Ascending aorta (tissue), 2 donors: ENCODE measurements around the gene DAB1. TPM values are rescaled to one million over a fixed set of nuclear protein-coding genes. Genes with fewer than 3 reads are reported as not detected.

Experiments used
- DNase-seq, 2 donors: peaks; one replicate each; pipeline ENCODE4 v3.0.0-alpha.2; 2019; ENCODE audit warnings: low spot score in 2 of 2
- H3K27ac ChIP-seq, 2 donors: fragments of 200-600 bp; sonication (generic); one replicate each; pipeline ENCODE4 v1.5.1; 2016 to 2017; ENCODE audit warnings: mild to moderate bottlenecking in 1 of 2
- H3K27me3 ChIP-seq: fragments of 200-600 bp; sonication (generic); one replicate; pipeline ENCODE4 v1.5.1; 2017
- H3K36me3 ChIP-seq, 2 donors: fragments of 200-600 bp; sonication (generic); one replicate each; pipeline ENCODE4 v1.5.1; 2016
- H3K4me1 ChIP-seq, 2 donors: fragments of 200-600 bp; sonication (generic); one replicate each; pipeline ENCODE4 v1.5.1; 2016 to 2017; ENCODE audit warnings: mild to moderate bottlenecking in 1 of 2
- H3K4me3 ChIP-seq, 2 donors: fragments of 200-600 bp; sonication (generic); one replicate each; pipeline ENCODE4 v1.5.1; 2016 to 2017; ENCODE audit warnings: mild to moderate bottlenecking in 1 of 2
- H3K9me3 ChIP-seq, 2 donors: fragments of 200-600 bp; sonication (generic); one replicate each; pipeline ENCODE4 v1.5.1; 2016
- CTCF ChIP-seq, 3 experiments: fragments of 200-600 bp in 2 of 3; fragments of 450-650 bp in 1 of 3; sonication (generic) in 2 of 3; IDR thresholded peaks; one replicate each; pipeline ENCODE4 v1.5.1; 2016 to 2019; ENCODE audit warnings: antibody characterized with exemption in 3 of 3, mild to moderate bottlenecking in 1 of 3, moderate library complexity in 1 of 3
- intact Hi-C: fragments of 100-400 bp; cut with DNase I; formaldehyde crosslinking; loops from one replicate; pipeline ENCODE4 v1.15.1; 2023
- total RNA-seq: library from RNA; depleted of rRNA; stranded (reverse); fragments of >200 nt; gene quantifications from one replicate; pipeline ENCODE4 v1.1.0, GENCODE V29; 2016

Gene DAB1
- total RNA-seq, 1 donor from 2014 or later, result not detected

DNA sequence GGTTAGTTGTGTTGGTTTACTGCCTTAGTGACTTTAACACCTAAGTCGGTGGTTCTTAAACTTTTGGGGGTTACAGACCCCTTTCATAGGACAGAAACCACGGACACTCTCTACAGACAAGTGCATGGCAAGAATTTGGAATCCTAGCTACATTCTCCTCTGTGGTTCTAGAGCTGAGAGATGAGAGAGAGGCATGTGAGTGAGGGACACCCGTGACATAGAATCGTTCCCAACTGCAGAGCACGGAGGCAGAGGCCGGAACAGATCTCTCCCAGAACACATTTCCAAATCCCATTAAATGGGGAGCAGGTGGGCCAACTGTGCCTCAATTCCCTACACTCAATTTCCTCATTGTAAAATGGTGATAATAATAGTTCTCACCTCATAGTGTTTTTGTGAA lies 60.7 kb downstream of the DAB1 start:
- DNase-seq, result no peak
- TF ChIP-seq CTCF (IDR thresholded peaks at IDR 0.05), result no peak
- no peaks in the 10 kb centered on the region for H3K4me1 ChIP-seq

DNA sequence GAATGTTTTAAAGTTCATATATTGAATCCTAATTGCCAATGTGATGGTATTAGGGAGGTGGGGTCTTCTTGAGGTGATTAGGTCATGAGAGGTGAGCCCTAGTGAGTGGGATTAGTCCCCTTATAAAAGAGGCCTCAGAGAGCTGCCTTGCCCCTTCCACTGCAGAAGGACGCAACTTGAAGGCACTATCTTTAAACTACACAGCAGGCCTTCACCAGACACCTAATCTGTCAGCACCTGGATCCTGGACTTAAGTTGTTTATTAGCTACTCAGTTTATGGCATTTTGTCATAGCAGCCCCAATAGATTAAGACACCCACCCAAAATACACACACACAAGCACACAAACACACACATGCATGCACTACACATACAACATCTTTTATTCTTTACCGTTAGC lies 61.4 kb downstream of the DAB1 start:
- TF ChIP-seq CTCF (IDR thresholded peaks at IDR 0.05), result no peak
- H3K27me3 ChIP-seq, result no peaks in the 10 kb centered on the region
- H3K36me3 ChIP-seq, result no peaks in the 10 kb centered on the region
- intact Hi-C loops, result no loop called here
- H3K4me1 ChIP-seq, result no peaks in the 10 kb centered on the region
- no peak overlapping the region for H3K4me3 ChIP-seq
- H3K9me3 ChIP-seq, result peaks cover 3 to 5% of the 10 kb centered on the region in 2 donors
- H3K27ac ChIP-seq, result no peak overlapping the region
- no peak for DNase-seq

More for the DNA sequence above, 60.7 kb downstream of the DAB1 start:
- Histone ChIP-seq H3K36me3 (no peaks in the 10 kb centered on the region), H3K9me3 (peaks cover 3 to 5% of the 10 kb centered on the region in 2 donors), H3K4me3 (no peak overlapping the region), H3K27me3 (no peaks in the 10 kb centered on the region), H3K27ac (no peak overlapping the region)
- intact Hi-C loops, result no loop called here

DNA sequence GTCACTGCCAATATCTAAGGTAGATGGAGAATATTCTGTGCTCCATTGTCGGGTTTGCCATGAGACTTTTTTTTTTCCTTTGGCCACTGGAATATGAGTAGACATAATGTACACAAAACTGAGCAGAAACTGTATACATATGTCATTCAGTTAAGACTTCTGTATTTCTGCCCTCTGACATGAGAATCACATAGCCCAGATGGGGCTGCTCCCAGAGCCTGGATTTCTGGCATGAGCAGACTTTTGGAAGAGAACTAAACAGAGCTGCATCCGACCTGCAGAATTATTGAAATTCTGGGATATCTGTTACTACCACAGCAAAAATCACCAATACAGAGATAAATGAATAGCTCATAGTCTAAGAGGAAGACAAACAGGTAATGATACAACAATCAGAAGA lies 62.3 kb downstream of the DAB1 start:
- Histone ChIP-seq H3K4me3 (no peak overlapping the region), H3K27ac (no peak overlapping the region), H3K27me3 (no peaks in the 10 kb centered on the region), H3K9me3 (peaks cover 3 to 5% of the 10 kb centered on the region in 2 donors), H3K36me3 (no peaks in the 10 kb centered on the region), H3K4me1 (no peaks in the 10 kb centered on the region)
- no peak for TF ChIP-seq CTCF (IDR thresholded peaks at IDR 0.05)
- no peak for DNase-seq
- intact Hi-C loops, result no loop called here

- intact Hi-C loops, result no loop called here
- no peak for DNase-seq
Measured at GRCh38 chr1:57360846-57361407, 62.9 kb downstream of the DAB1 start.

GRCh38 chr1:57357462-57357861 lies 66.4 kb downstream of the DAB1 start:
- TF ChIP-seq CTCF (IDR thresholded peaks at IDR 0.05), result no peak
- Histone ChIP-seq H3K4me3 (no peak overlapping the region), H3K9me3 (peaks cover 3 to 5% of the 10 kb centered on the region in 2 donors), H3K4me1 (no peaks in the 10 kb centered on the region), H3K27ac (no peak overlapping the region), H3K36me3 (no peaks in the 10 kb centered on the region), H3K27me3 (no peaks in the 10 kb centered on the region)
- DNase-seq, result no peak
- intact Hi-C loops, result no loop called here

More at GRCh38 chr1:57360846-57361407, 62.9 kb downstream of the DAB1 start:
- H3K4me1 ChIP-seq, result no peaks in the 10 kb centered on the region
- TF ChIP-seq CTCF (IDR thresholded peaks at IDR 0.05), result no peak
- H3K4me3 ChIP-seq, result no peak overlapping the region
- H3K27me3 ChIP-seq, result no peaks in the 10 kb centered on the region
- no peaks in the 10 kb centered on the region for H3K36me3 ChIP-seq
- H3K9me3 ChIP-seq, result peaks cover 3 to 5% of the 10 kb centered on the region in 2 donors
- no peak overlapping the region for H3K27ac ChIP-seq

- intact Hi-C loops, result no loop called here
- no peak for DNase-seq
- TF ChIP-seq CTCF (IDR thresholded peaks at IDR 0.05), result no peak
- Histone ChIP-seq H3K9me3 (peaks cover 2 to 4% of the 10 kb centered on the region in 2 donors), H3K36me3 (no peaks in the 10 kb centered on the region), H3K4me3 (no peak overlapping the region), H3K27ac (no peak overlapping the region), H3K4me1 (no peaks in the 10 kb centered on the region), H3K27me3 (no peaks in the 10 kb centered on the region)
Measured at GRCh38 chr1:57353654-57354053, 70.2 kb downstream of the DAB1 start.
